K562 (cell line): ENCODE measurements around the gene USHBP1. TPM values are rescaled to one million over a fixed set of nuclear protein-coding genes. Genes with fewer than 3 reads are reported as not detected.

Source experiments
- BCL6 ChIP-seq: fragments of 250-450 bp; sonication (Bioruptor Pico); IDR thresholded peaks from 2 replicates; pipeline ENCODE4 v1.4.0; 2020
- CREB3L1 ChIP-seq: fragments of 450-650 bp; IDR thresholded peaks from 2 replicates; pipeline ENCODE4 v1.6.1; 2014; ENCODE audit warnings: low read depth, mild to moderate bottlenecking, moderate library complexity, borderline replicate concordance
- E2F8 ChIP-seq: fragments of 450-650 bp; IDR thresholded peaks from 2 replicates; pipeline ENCODE4 v1.7.1; 2018; ENCODE audit warnings: mild to moderate bottlenecking, low read depth; ENCODE audit not compliant: partially characterized antibody
- FOXA1 ChIP-seq: fragments of 450-650 bp; IDR thresholded peaks from 2 replicates; pipeline ENCODE4 v1.6.1; 2016; ENCODE audit warnings: mild to moderate bottlenecking, borderline replicate concordance
- FOXP4 ChIP-seq: sonication (generic); formaldehyde crosslinking; IDR thresholded peaks from 2 replicates; pipeline ENCODE4 v1.8.0; 2022; ENCODE audit warnings: mild to moderate bottlenecking, missing genetic modification reagents, borderline replicate concordance
- KDM4B ChIP-seq, 2 experiments: fragments of 450-650 bp in 1 of 2; sonication (generic) in 1 of 2; IDR thresholded peaks; 2 replicates each; pipeline ENCODE4 v1.6.1; 2016 to 2017; ENCODE audit warnings: borderline replicate concordance in 2 of 2, antibody characterized with exemption in 1 of 2, low read depth in 1 of 2, mild to moderate bottlenecking in 1 of 2
- NONO ChIP-seq, 2 experiments: fragments of 200-400 bp in 1 of 2; fragments of 450-650 bp in 1 of 2; formaldehyde crosslinking in 1 of 2; IDR thresholded peaks; 2 replicates each; pipeline ENCODE4 v1.6.1; 2017; ENCODE audit warnings: low read depth in 2 of 2, mild to moderate bottlenecking in 2 of 2, moderate library complexity in 2 of 2, low read length in 1 of 2
- POU5F1 ChIP-seq: fragments of 150-350 bp; IDR thresholded peaks from 2 replicates; pipeline ENCODE4 v1.6.1; 2014; ENCODE audit warnings: borderline replicate concordance, low read length, low read depth, mild to moderate bottlenecking; ENCODE audit not compliant: partially characterized antibody
- TAF9B ChIP-seq: fragments of 450-650 bp; IDR thresholded peaks from 2 replicates; pipeline ENCODE4 v1.6.1; 2018; ENCODE audit warnings: mild to moderate bottlenecking; ENCODE audit not compliant: partially characterized antibody
- TFAP4 ChIP-seq: sonication (generic); formaldehyde crosslinking; IDR thresholded peaks from 2 replicates; pipeline ENCODE4 v1.8.0; 2022; ENCODE audit warnings: missing genetic modification reagents, mild to moderate bottlenecking, moderate library complexity, borderline replicate concordance
- THAP7 ChIP-seq: fragments of 250-450 bp; sonication (Bioruptor Pico); IDR thresholded peaks from 2 replicates; pipeline ENCODE4 v1.5.0; 2021
- ZFX ChIP-seq: sonication (generic); formaldehyde crosslinking; IDR thresholded peaks from 2 replicates; pipeline ENCODE4 v1.8.0; 2022; ENCODE audit warnings: mild to moderate bottlenecking, missing genetic modification reagents, moderate library complexity
- ZNF280B ChIP-seq: fragments of 250-450 bp; sonication (Bioruptor Pico); IDR thresholded peaks from 2 replicates; pipeline ENCODE4 v1.5.1; 2021; ENCODE audit warnings: mild to moderate bottlenecking
- polyA plus RNA-seq, 8 experiments: library from polyadenylated mRNA; depleted of rRNA in 4 of 8; stranded (reverse) in 5 of 8; unstranded in 3 of 8; fragments of >200 nt; fragmentation: Nextera tagmentation in 2 of 8; fragmentation: Illumina TruSeq in 1 of 8; extraction: Ambion mirVana in 2 of 8; extraction: Trizol in 1 of 8; gene quantifications; 2 replicates each; pipeline versions ENCODE4 v1.2.1 to v1.2.3, GENCODE V29; 2011 to 2014; ENCODE audit warnings: inconsistent platforms in 1 of 8, missing spikeins in 1 of 8
- total RNA-seq, 7 experiments: library from RNA; depleted of rRNA in 6 of 7; stranded (reverse); fragments of >200 nt in 6 of 7; fragmentation: Illumina TruSeq in 2 of 7; extraction: Trizol in 2 of 7; gene quantifications; 2 replicates each; pipeline versions ENCODE4 v1.2.1 to v1.2.3, GENCODE V29; 2011 to 2021; ENCODE audit warnings: low replicate concordance in 1 of 7

USHBP1 gene
- total and polyA plus RNA-seq, 9 of the 15 experiments (the other 6 are each of a cell fraction or from before 2014, with no cell fraction given), result 0.03 to 0.10 (median 0.05) TPM; not detected in 5

- TF ChIP-seq CREB3L1 (peak; percentile 82; the same call in 1 of the 2 replicates), FOXA1 (no peak), KDM4B (IDR thresholded peaks at IDR 0.05; ENCODE audit: borderline replicate concordance in 2 of 2, low read depth in 1 of 2) (peak in 1 of 2 experiments; percentile 69; a peak in 1 of 4 replicates), E2F8 (peak; percentile 36), ZFX (CRISPR knock-in tag) (0 out of 2 replicates have a peak, but pooled peaks have one; percentile 9), TAF9B (peak; percentile 93), BCL6 (CRISPR knock-in tag) (0 out of 2 replicates have a peak, but pooled peaks have one; percentile 11), NONO (IDR thresholded peaks at IDR 0.05; ENCODE audit: low read depth in 2 of 2, low read length in 1 of 2) (no peak), TFAP4 (CRISPR knock-in tag) (peak; percentile 79), POU5F1 (peak; percentile 55), ZNF280B (no peak), FOXP4 (no peak), THAP7 (CRISPR knock-in tag) (no peak)
Observed at GRCh38 chr19:17266975-17267788, 2.6 kb upstream of the USHBP1 start, which contains the start of gene BABAM1 (continued).
